Measurements from ENCODE around the gene MAP7. TPM values are rescaled to one million over a fixed set of nuclear protein-coding genes. Genes with fewer than 3 reads are reported as not detected.
"Not testable (repeated sequence)": the region's sequence is repeated elsewhere in the genome, so short reads cannot be mapped to it uniquely, and the experiment has no call there.

The MAP7 gene
- total and polyA plus RNA-seq, 2 experiments from 2014 or later = 0.76 to 0.79 TPM

DNA sequence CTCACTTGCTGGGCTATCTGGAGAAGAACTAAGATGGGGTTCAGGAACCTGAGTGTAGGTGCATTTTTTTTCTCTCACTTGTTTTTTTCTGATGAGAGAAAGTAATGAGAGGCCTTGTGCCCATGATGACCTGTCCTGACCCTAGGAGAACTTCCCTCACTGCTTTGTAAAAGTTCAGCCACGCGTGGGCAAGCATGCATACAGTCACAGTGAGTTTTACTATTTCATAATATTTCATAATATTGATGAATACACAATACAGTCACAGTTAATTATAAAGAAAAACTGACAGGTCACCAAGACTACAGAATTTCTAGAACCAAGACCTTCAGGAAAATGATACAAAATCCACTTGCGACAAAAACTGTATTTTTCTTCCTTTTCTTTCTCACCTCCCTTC, 111.8 kb downstream of the MAP7 start:
- H3K79me2 ChIP-seq (ENCODE audit: insufficient read depth) = no peaks in the 10 kb centered on the region
- no peak overlapping the region for H3K27ac ChIP-seq
- no peaks in the 10 kb centered on the region for H3K9me3 ChIP-seq (ENCODE audit: low read depth)
- DNase-seq = no peak
- in situ Hi-C loops (cut with MboI) = no loop called here
- no peak for TF ChIP-seq EZH2phosphoT487 (IDR thresholded peaks at IDR 0.05; ENCODE audit: insufficient read depth, low read depth)
- TF ChIP-seq EZH2 (IDR thresholded peaks at IDR 0.05; ENCODE audit: insufficient read depth, poor library complexity, severe bottlenecking) = no peak
- H3K27me3 ChIP-seq (replicated peaks; ENCODE audit: insufficient read depth) = no peaks in the 10 kb centered on the region
- no peaks in the 10 kb centered on the region for H3K9me2 ChIP-seq (ENCODE audit: insufficient read depth)
- H3K9ac ChIP-seq = no peak overlapping the region
- no peaks in the 10 kb centered on the region for H3K4me1 ChIP-seq (ENCODE audit: insufficient read depth)
- no peaks in the 10 kb centered on the region for H3F3A ChIP-seq (ENCODE audit: insufficient read depth)
- no peak overlapping the region for H3K4me3 ChIP-seq
- H2AFZ ChIP-seq = no peak overlapping the region
- 63 to 64% methylated on average over 3 of the region's 3 CpGs for WGBS, 2 experiments (ENCODE audit: low coverage in 1 of 2, low lambda C conversion rate in 2 of 2, missing lambda C conversion rate in 2 of 2)
- no peaks in the 10 kb centered on the region for H4K20me1 ChIP-seq (ENCODE audit: insufficient read depth)
- no peak overlapping the region for H3K4me2 ChIP-seq (ENCODE audit: unreplicated experiment)
- no peaks in the 10 kb centered on the region for H3K36me3 ChIP-seq (ENCODE audit: low read depth)

DNA sequence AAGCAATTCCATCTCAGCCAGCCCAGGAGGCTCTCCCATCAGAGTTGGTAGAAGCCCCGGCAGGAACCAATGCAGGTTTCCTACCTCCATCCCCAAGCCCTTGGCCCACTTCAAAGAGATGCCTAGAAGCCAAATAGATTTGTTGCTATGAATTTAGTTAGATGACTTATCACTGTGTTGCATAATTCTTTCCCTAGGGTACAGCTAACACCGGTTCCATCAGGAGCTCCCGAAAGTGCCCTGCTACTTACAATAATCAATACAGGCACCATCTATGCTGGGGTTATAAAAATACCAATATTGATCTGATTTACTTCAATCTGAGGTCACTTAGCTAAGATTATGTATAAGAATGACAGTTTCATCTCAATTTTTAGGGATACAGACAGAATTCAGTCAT, 113.0 kb downstream of the MAP7 start:
- Histone ChIP-seq H4K20me1 (ENCODE audit: insufficient read depth) (no peaks in the 10 kb centered on the region), H3K4me1 (ENCODE audit: insufficient read depth) (no peaks in the 10 kb centered on the region), H3K36me3 (ENCODE audit: low read depth) (no peaks in the 10 kb centered on the region), H2AFZ (no peak overlapping the region), H3K9me3 (ENCODE audit: low read depth) (no peaks in the 10 kb centered on the region), H3K4me2 (ENCODE audit: unreplicated experiment) (no peak overlapping the region), H3F3A (ENCODE audit: insufficient read depth) (no peaks in the 10 kb centered on the region), H3K79me2 (ENCODE audit: insufficient read depth) (no peaks in the 10 kb centered on the region), H3K9me2 (ENCODE audit: insufficient read depth) (no peaks in the 10 kb centered on the region), H3K27ac (no peak overlapping the region), H3K9ac (no peak overlapping the region), H3K4me3 (no peak overlapping the region), H3K27me3 (replicated peaks; ENCODE audit: insufficient read depth) (no peaks in the 10 kb centered on the region)
- in situ Hi-C loops (cut with MboI) = no loop called here
- 53 to 57% methylated on average over 3 of the region's 3 CpGs for WGBS, 2 experiments (ENCODE audit: low coverage in 1 of 2, low lambda C conversion rate in 2 of 2, missing lambda C conversion rate in 2 of 2)
- TF ChIP-seq EZH2phosphoT487 (IDR thresholded peaks at IDR 0.05; ENCODE audit: insufficient read depth, low read depth) = no peak
- no peak for TF ChIP-seq EZH2 (IDR thresholded peaks at IDR 0.05; ENCODE audit: insufficient read depth, poor library complexity, severe bottlenecking)
- no peak for DNase-seq

DNA sequence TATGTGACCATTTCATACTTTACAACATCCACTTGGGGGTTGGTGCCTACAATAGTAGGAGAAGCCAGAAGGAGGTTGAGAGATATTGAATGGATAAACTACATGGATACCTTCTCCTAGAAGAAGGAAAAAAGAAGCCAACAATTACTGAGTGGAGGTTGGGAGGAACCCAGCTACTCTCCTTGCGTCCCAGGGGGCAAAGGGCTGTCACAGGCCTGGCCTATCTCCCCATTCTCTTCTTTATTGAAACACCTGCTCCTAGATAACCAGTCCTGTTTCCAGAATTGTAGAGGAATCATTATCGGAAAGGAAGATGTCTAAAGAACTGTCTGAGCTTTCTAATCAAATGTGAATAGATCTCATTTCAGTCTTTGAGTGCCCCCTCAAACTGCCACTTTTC, 115.1 kb downstream of the MAP7 start:
- H3K27ac ChIP-seq = no peak overlapping the region
- 85 to 90% methylated on average over 2 of the region's 2 CpGs for WGBS, 2 experiments (ENCODE audit: low coverage in 1 of 2, low lambda C conversion rate in 2 of 2, missing lambda C conversion rate in 2 of 2)
- TF ChIP-seq EZH2phosphoT487 (IDR thresholded peaks at IDR 0.05; ENCODE audit: insufficient read depth, low read depth) (no peak), EZH2 (IDR thresholded peaks at IDR 0.05; ENCODE audit: insufficient read depth, poor library complexity, severe bottlenecking) (no peak)
- no peak overlapping the region for H3K4me3 ChIP-seq
- H3K4me2 ChIP-seq (ENCODE audit: unreplicated experiment) = no peak overlapping the region
- no peak for DNase-seq
- H3K27me3 ChIP-seq (replicated peaks; ENCODE audit: insufficient read depth) = no peaks in the 10 kb centered on the region
- in situ Hi-C loops (cut with MboI) = no loop called here
- H3K9me3 ChIP-seq (ENCODE audit: low read depth) = no peaks in the 10 kb centered on the region
- H4K20me1 ChIP-seq (ENCODE audit: insufficient read depth) = no peaks in the 10 kb centered on the region
- no peaks in the 10 kb centered on the region for H3K79me2 ChIP-seq (ENCODE audit: insufficient read depth)
- no peaks in the 10 kb centered on the region for H3K36me3 ChIP-seq (ENCODE audit: low read depth)
- no peaks in the 10 kb centered on the region for H3K4me1 ChIP-seq (ENCODE audit: insufficient read depth)
- H3F3A ChIP-seq (ENCODE audit: insufficient read depth) = no peaks in the 10 kb centered on the region
- no peaks in the 10 kb centered on the region for H3K9me2 ChIP-seq (ENCODE audit: insufficient read depth)
- no peak overlapping the region for H2AFZ ChIP-seq
- no peak overlapping the region for H3K9ac ChIP-seq

DNA sequence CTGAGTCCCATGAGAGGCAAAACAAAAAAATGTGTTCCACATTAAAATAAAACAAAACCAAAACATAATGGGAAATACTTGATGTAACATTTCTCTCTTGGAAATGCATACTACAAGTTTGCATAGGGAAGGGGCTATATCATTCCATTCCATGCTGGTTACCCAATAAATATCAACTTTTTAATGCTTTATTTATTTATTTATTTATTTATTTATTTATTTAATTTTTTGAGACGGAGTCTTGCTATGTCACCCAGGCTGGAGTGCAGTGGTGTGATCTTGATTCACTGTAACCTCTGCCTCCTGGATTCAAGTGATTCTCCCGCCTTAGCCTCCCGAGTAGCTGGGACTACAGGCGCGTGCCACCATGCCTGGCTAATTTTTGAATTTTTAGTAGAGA, 118.9 kb downstream of the MAP7 start:
- H3K9ac ChIP-seq; H3F3A ChIP-seq (ENCODE audit: insufficient read depth); H2AFZ ChIP-seq; H3K4me1 ChIP-seq (ENCODE audit: insufficient read depth); H3K4me2 ChIP-seq (ENCODE audit: unreplicated experiment); H3K4me3 ChIP-seq; H3K79me2 ChIP-seq (ENCODE audit: insufficient read depth); H3K9me2 ChIP-seq (ENCODE audit: insufficient read depth); H3K27ac ChIP-seq; in situ Hi-C loops (cut with MboI); DNase-seq; H3K9me3 ChIP-seq (ENCODE audit: low read depth); H4K20me1 ChIP-seq (ENCODE audit: insufficient read depth); H3K27me3 ChIP-seq (replicated peaks; ENCODE audit: insufficient read depth); H3K36me3 ChIP-seq (ENCODE audit: low read depth): not testable (repeated sequence)
- 88 to 92% methylated on average over 5 of the region's 5 CpGs for WGBS, 2 experiments (ENCODE audit: low coverage in 1 of 2, low lambda C conversion rate in 2 of 2, missing lambda C conversion rate in 2 of 2)

All from GM23248 (cell line).